Gastrocnemius medialis (tissue), 4 donors: Measurements from ENCODE around the gene FAM32A. TPM values are rescaled to one million over a fixed set of nuclear protein-coding genes. Genes with fewer than 3 reads are reported as not detected.
"Not testable (repeated sequence)": the region's sequence is repeated elsewhere in the genome, so short reads cannot be mapped to it uniquely, and the experiment has no call there.

Experiments used
- ATAC-seq, 2 donors: fragments of 150-250 bp; one replicate each; pipeline ENCODE4 v1.9.1; 2016
- DNase-seq, 2 donors: peaks; one replicate each; pipeline ENCODE4 v3.0.0-alpha.2; 2019
- H3K27ac ChIP-seq, 4 donors: fragments of 200-600 bp; sonication (generic); 1 replicate in 1 of 4; 2 replicates in 3 of 4; pipeline ENCODE4 v1.5.1; 2016 to 2018; ENCODE audit warnings: mild to moderate bottlenecking in 2 of 4, moderate library complexity in 1 of 4
- H3K27me3 ChIP-seq, 3 donors: fragments of 200-600 bp; sonication (generic) in 2 of 3; 1 replicate in 1 of 3; 2 replicates in 2 of 3; pipeline versions ENCODE4 v1.5.1 to v1.6.0; 2016 to 2019; ENCODE audit warnings: mild to moderate bottlenecking in 1 of 3, moderate library complexity in 1 of 3
- H3K36me3 ChIP-seq, 2 donors: fragments of 200-600 bp; sonication (generic) in 1 of 2; one replicate each; pipeline ENCODE4 v1.5.1; 2017 to 2018
- H3K4me1 ChIP-seq, 2 donors: fragments of 200-600 bp; sonication (generic) in 1 of 2; one replicate each; pipeline ENCODE4 v1.5.1; 2016 to 2017; ENCODE audit warnings: mild to moderate bottlenecking in 2 of 2
- H3K4me3 ChIP-seq, 4 donors: fragments of 200-600 bp; sonication (generic) in 3 of 4; 1 replicate in 1 of 4; 2 replicates in 3 of 4; pipeline ENCODE4 v1.5.1; 2016 to 2019; ENCODE audit warnings: mild to moderate bottlenecking in 2 of 4
- H3K9me3 ChIP-seq, 3 donors: fragments of 200-600 bp; sonication (generic) in 2 of 3; 1 replicate in 1 of 3; 2 replicates in 2 of 3; pipeline ENCODE4 v1.5.1; 2016 to 2019
- CTCF ChIP-seq, 5 experiments: fragments of 450-650 bp in 3 of 5; fragments of 200-600 bp in 2 of 5; sonication (generic) in 2 of 5; IDR thresholded peaks in 4 of 5; conservative IDR thresholded peaks in 1 of 5; 1 replicate in 4 of 5; 2 replicates in 1 of 5; pipeline ENCODE4 v1.5.1; 2016 to 2019; ENCODE audit warnings: antibody characterized with exemption in 5 of 5, mild to moderate bottlenecking in 3 of 5, moderate library complexity in 3 of 5
- POLR2A ChIP-seq, 2 donors: fragments of 450-650 bp; IDR thresholded peaks; one replicate each; pipeline ENCODE4 v1.6.1; 2017; ENCODE audit warnings: antibody characterized with exemption in 2 of 2, mild to moderate bottlenecking in 2 of 2, moderate library complexity in 2 of 2
- in situ Hi-C, 4 donors: fragments of 200-750 bp; cut with MboI; loops; one replicate each; pipeline versions ENCODE4 v1.15.0 to v1.8.0; 2017; ENCODE audit warnings: low sequenced_read_pairs in 4 of 4
- intact Hi-C: fragments of 100-400 bp; cut with DNase I; formaldehyde crosslinking; loops from one replicate; pipeline ENCODE4 v1.15.1; 2023; ENCODE audit warnings: low total_unique reads
- total RNA-seq, 4 donors: library from RNA; depleted of rRNA; stranded (reverse); fragments of >200 nt; gene quantifications; one replicate each; pipeline versions ENCODE4 v1.1.0 to v1.2.3, GENCODE V29; 2016

The FAM32A gene
- total RNA-seq, 4 donors from 2014 or later = 57.2 to 72.3 (median 63.6) TPM

GRCh38 chr19:16175954-16176353, 9.3 kb upstream of the FAM32A start:
- intact Hi-C loops = no loop called here
- ATAC-seq (no peak), DNase-seq (no peak)
- Histone ChIP-seq H3K36me3 (no peaks in the 10 kb centered on the region), H3K27ac (no peak overlapping the region), H3K4me1 (no peaks in the 10 kb centered on the region), H3K27me3 (peaks cover 0 to 7% (median 2%) of the 10 kb centered on the region in 3 donors), H3K4me3 (no peak overlapping the region), H3K9me3 (no peaks in the 10 kb centered on the region)
- in situ Hi-C loops = loop anchor here (5.0 to 25.0 kb wide), 3 partner anchors 134 to 589 kb away; no protein-coding TSS in a partner anchor
- TF ChIP-seq CTCF (IDR thresholded peaks at IDR 0.05 in 4 of 5, conservative IDR thresholded peaks at IDR 0.05 in 1 of 5) (no peak), POLR2A (IDR thresholded peaks at IDR 0.05) (no peak)

- in situ Hi-C loops = loop anchor here (5.0 to 25.0 kb wide), 3 partner anchors 137 to 592 kb away; no protein-coding TSS in a partner anchor
- not testable (repeated sequence) for ATAC-seq
These were observed 6.3 kb upstream of the FAM32A start for GRCh38 chr19:16178866-16179265.

GRCh38 chr19:16180611-16181010, 4.6 kb upstream of the FAM32A start:
- Histone ChIP-seq H3K4me3 (no peak overlapping the region), H3K27me3 (peaks cover 0 to 7% (median 5%) of the 10 kb centered on the region in 3 donors), H3K9me3 (no peaks in the 10 kb centered on the region), H3K27ac (no peak overlapping the region), H3K4me1 (no peaks in the 10 kb centered on the region), H3K36me3 (no peaks in the 10 kb centered on the region)
- in situ Hi-C loops = loop anchor here in 3 of 4 donors (25.0 kb wide), 2 partner anchors 143 to 593 kb away; no protein-coding TSS in a partner anchor
- intact Hi-C loops = loop anchor here (10.0 kb wide), 1 partner anchor 1056 kb away; a partner anchor contains a TSS
- DNase-seq = no peak
- ATAC-seq = no peak
- TF ChIP-seq CTCF (IDR thresholded peaks at IDR 0.05 in 4 of 5, conservative IDR thresholded peaks at IDR 0.05 in 1 of 5) (no peak), POLR2A (IDR thresholded peaks at IDR 0.05) (no peak)

More at GRCh38 chr19:16178866-16179265, 6.3 kb upstream of the FAM32A start:
- DNase-seq, H3K4me3 ChIP-seq, H3K4me1 ChIP-seq, H3K36me3 ChIP-seq, H3K27me3 ChIP-seq, H3K9me3 ChIP-seq, intact Hi-C loops, H3K27ac ChIP-seq: not testable (repeated sequence)

GRCh38 chr19:16184665-16185122, 516 bp upstream of the FAM32A start:
- ATAC-seq = no peak
- Histone ChIP-seq H3K36me3 (peaks cover 0 to 15% of the 10 kb centered on the region in 2 donors), H3K4me3 (peak overlapping the region; percentile 83 to 95 (median 92)), H3K9me3 (no peaks in the 10 kb centered on the region), H3K27me3 (peaks cover 0 to 5% (median 2%) of the 10 kb centered on the region in 3 donors), H3K4me1 (peaks cover 10 to 11% of the 10 kb centered on the region in 2 donors), H3K27ac (peak overlapping the region; percentile 53 to 88 (median 86))
- DNase-seq = no peak
- TF ChIP-seq CTCF (IDR thresholded peaks at IDR 0.05 in 4 of 5, conservative IDR thresholded peaks at IDR 0.05 in 1 of 5) (no peak), POLR2A (IDR thresholded peaks at IDR 0.05) (no peak)
- intact Hi-C loops = loop anchor here (1.0 to 10.0 kb wide), 3 partner anchors 13 to 1060 kb away; partner anchors contain the start of genes AP1M1 and RAB8A
- in situ Hi-C loops = loop anchor here in 3 of 4 donors (5.0 to 25.0 kb wide), 3 partner anchors 142 to 597 kb away; no protein-coding TSS in a partner anchor

- peaks cover 0 to 26% of the 10 kb centered on the region in 2 donors for H3K36me3 ChIP-seq
- peak; percentile 19 to 27 for ATAC-seq
- H3K4me3 ChIP-seq = peak overlapping the region; percentile 83 to 95 (median 92)
- peaks cover 10 to 11% of the 10 kb centered on the region in 2 donors for H3K4me1 ChIP-seq
- TF ChIP-seq CTCF (IDR thresholded peaks at IDR 0.05 in 4 of 5, conservative IDR thresholded peaks at IDR 0.05 in 1 of 5) = peak in 2 of 5 experiments; percentile 32 to 33
- TF ChIP-seq POLR2A (IDR thresholded peaks at IDR 0.05) = no peak
- no peaks in the 10 kb centered on the region for H3K9me3 ChIP-seq
- H3K27me3 ChIP-seq = peaks cover 0 to 5% (median 0%) of the 10 kb centered on the region in 3 donors
- DNase-seq = peak in 1 of 2 donors; percentile 27
- in situ Hi-C loops (loop anchor here in 3 of 4 donors (5.0 to 25.0 kb wide), 3 partner anchors 143 to 598 kb away; no protein-coding TSS in a partner anchor), intact Hi-C loops (loop anchor here (1.0 to 10.0 kb wide), 3 partner anchors 12 to 1061 kb away; partner anchors contain the start of genes AP1M1 and RAB8A)
- H3K27ac ChIP-seq = peak overlapping the region; percentile 82 to 88 (median 86)
These were observed 536 bp downstream of the FAM32A start for GRCh38 chr19:16185768-16186123.
